GM21529 (cell line): Measurements from ENCODE around the gene RHO.
"Not testable (repeated sequence)": the region's sequence is repeated elsewhere in the genome, so short reads cannot be mapped to it uniquely, and the experiment has no call there.

Source experiments
- ATAC-seq: cut with Tn5 transposase; IDR thresholded peaks from one replicate; pipeline ENCODE4 v1.9.1; 2021; ENCODE audit not compliant: unreplicated experiment

RHO gene

GRCh38 chr3:129499604-129500333 is 28.7 kb upstream of the RHO start:
- not testable (repeated sequence) for ATAC-seq

DNA sequence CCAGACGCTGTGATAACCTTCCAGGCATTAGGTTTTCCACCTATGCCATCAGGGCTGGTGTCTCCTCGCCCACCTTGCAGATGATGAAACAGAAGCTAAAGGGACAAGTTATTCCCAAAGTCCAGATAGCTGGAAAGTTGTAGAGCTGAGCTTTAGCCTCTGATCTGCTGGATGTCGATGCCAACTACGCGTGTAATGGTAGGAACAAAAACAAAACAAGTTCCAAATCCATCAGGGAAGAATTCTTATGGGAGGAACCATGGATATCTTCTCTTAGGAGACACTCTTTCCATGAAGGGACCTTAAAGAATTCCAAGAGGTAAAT is 28.1 kb upstream of the RHO start:
- no peak for ATAC-seq

DNA sequence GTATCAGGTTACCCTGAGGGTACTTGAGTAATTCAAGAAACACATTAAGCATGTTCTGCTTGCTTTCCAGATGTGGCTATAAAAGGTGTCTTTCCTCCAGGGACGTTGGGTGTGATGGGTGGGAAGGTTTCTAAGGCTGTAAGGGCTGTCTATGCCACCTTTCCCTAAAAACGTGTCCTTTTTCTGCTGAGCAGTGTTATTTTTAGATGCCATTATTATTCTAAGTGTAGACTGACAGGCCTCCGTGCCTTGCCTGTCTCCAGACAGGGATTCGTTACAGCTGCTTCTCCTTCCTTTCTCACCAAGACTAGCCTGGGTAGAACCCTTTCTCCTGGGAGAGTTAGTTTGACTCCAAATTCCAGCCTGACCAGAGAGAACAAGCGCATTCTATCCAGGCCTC is 26.8 kb upstream of the RHO start:
- ATAC-seq, result no peak

GRCh38 chr3:129502641-129503408 is 25.6 kb upstream of the RHO start:
- no peak for ATAC-seq

- ATAC-seq, result no peak
These were observed 24.8 kb upstream of the RHO start for GRCh38 chr3:129503471-129504291.

DNA sequence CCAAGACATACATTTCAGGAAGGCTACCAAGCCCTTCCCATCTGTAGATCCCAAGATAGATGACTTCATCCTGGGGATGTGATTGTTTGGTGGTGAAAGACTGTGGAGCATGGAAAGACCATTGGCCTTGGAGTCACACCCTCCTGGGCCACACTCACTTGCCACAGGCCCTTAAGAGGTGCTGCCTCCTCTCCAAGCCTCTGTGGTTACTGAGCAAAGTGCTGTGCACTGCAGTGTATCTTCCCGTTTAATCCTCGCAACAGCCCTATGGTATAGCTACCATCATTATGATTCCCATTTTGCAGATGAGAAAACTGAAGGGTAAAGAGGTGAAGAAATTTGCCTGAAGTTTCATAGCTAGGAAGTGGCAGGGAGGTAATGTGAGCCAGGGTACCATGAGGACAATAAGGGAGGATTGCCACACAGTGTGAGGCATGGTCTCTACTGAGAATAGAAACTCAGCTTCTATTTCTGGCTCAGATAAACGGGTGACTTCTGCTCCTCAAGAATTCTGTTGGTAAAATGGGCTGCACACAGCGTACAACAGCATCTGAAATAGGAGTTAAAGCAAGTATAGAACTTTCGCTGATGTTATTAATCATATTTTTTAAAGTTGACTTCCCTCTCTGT is 23.9 kb upstream of the RHO start:
- ATAC-seq, result no peak

DNA sequence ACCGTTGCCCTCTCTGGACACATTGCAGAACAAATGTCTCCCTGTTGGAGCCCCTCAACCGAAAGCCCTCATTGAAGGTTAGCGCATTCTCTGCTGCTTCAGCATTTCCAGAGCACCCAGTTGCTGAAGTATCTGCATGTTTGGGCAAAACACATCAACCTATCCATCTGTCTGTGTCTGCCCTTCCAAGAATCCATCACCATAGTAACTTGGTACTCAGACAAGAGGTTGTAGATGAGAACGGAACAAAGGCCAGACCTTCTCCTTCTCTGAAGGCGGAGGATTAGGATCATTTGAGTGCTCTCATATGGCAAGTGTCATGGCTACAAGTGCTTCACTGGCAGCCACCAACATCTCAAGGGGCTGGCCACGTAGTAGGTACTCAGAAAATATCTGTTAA is 23.1 kb upstream of the RHO start:
- no peak for ATAC-seq

DNA sequence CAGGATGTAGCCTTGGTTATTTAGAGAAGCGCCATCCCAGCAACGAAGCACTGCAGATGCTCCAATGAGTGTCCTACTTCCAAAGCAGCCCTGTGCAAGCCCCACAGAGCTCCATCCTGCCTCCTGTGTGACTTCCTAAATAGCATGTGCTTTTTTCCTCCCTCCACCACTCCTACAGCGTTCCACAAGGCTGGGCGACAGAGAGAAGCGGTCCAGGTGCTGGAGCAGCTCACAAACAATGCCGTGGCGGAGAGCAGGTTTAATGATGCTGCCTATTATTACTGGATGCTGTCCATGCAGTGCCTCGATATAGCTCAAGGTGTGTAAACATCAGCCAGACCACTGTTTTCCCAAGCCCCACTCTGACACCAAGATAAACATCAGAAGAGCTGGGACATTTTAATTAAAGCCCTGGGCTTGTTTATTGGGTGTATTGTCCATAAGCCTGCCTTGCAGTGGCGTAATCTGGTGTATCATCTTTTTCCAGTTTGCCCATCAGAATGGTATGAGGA is 22.2 kb upstream of the RHO start:
- ATAC-seq, result no peak

- no peak for ATAC-seq
These were observed 21.1 kb upstream of the RHO start for GRCh38 chr3:129507181-129507831.

DNA sequence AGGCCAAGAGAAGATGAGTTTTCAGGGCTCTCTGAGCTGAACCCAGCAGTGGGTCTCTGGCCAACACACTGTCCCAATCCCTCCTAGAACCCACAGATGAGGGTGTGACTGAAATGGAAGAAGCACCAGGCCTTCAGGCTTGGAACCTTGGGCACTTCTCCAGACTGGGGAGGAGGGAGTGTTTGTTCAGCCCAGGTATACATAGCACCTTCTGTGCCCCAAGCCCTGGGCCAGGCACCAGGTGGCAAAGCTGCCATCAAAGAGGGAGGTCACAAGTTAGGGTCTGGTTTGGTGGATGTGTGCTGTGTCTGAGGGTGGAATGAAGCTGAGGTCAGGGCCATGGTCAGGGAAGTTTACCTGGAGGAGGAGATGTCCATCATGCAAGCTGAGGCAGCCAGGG is 15.8 kb upstream of the RHO start:
- ATAC-seq, result no peak

DNA sequence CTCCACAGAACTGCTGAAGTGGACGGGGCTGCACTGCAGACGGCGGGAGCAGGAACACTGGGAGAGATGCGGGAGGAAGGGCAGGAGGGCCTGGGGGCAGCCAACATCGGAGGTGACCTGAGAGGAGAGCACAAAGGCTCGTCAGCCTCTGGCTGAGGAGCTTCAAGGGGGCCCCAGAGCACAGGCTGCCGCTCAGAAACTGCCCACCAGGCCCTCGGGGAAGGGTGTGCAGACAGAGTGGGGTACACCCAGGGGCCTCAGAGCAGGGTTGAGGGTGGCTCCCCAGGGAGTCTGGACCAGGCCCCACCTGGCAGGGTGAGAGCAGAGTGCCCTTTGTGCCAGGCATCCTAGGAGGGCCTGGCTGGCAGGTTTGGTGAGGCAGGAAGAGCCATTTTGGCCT is 14.7 kb upstream of the RHO start:
- no peak for ATAC-seq

- ATAC-seq, result no peak
These were observed 14.3 kb upstream of the RHO start for GRCh38 chr3:129514110-129514509.

DNA sequence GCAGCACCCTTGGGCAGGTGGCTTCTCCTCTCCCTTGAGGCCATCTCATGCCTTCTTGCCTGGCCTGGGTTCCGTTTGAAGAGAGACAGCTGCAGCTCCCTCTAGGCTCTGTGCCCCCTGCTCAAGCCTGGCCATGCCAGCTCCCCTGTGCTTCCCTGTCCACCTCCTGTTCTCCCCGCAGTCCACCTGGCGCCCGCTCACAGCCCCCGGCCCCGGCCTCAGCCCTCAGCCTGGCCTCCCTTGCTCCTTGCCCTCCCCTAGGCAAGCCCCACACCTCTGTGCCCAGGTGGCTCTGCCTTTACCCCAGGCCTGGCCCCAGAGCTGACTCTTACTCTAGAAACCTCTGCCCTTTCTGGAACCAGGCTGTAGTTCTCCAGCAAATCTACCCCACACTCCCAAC is 13.9 kb upstream of the RHO start:
- ATAC-seq, result no peak

- not testable (repeated sequence) for ATAC-seq
These were observed 13.2 kb upstream of the RHO start for GRCh38 chr3:129515108-129515820.

- not testable (repeated sequence) for ATAC-seq
These were observed 12.5 kb upstream of the RHO start for GRCh38 chr3:129515821-129516432.

DNA sequence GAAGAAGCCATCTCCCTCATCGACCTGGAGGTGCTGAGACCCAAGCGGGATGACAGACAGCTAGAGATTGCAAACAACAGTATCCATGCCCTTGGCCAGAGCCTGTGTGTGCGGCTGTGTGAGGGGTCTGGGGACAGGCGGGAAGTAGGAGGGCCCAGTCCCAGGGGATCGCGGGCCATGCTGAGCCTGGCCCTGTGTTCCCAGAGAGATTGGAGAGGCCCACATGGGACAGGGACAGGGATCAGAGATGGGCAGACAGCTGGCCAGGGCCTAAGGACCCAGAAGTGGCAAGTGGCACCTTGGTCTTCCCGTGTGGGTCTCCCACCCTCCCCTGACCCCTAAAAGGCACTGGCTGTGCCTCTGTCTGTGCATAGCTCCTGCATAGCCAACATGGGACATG is 10.9 kb upstream of the RHO start:
- ATAC-seq, result no peak

GRCh38 chr3:129518038-129518561 is 10.3 kb upstream of the RHO start:
- no peak for ATAC-seq

GRCh38 chr3:129518581-129518980 is 9.9 kb upstream of the RHO start:
- ATAC-seq, result no peak

GRCh38 chr3:129519449-129519848 is 9.0 kb upstream of the RHO start:
- no peak for ATAC-seq
